Activated T-cell treated with anti-CD3 and anti-CD28 coated beads for 1 hour (primary cell): ENCODE measurements around the gene EIF5.

ENCODE experiments used
- DNase-seq: peaks from one replicate; pipeline ENCODE4 v3.0.0-alpha.2; 2020; ENCODE audit warnings: low read depth

The EIF5 gene

GRCh38 chr14:103333754-103334643 lies at the start of gene EIF5:
EIF5 (plus strand) TSS chr14:103334237; CDS start chr14:103335861, 1,624 bp downstream.
- peak; percentile 98 for DNase-seq

DNA sequence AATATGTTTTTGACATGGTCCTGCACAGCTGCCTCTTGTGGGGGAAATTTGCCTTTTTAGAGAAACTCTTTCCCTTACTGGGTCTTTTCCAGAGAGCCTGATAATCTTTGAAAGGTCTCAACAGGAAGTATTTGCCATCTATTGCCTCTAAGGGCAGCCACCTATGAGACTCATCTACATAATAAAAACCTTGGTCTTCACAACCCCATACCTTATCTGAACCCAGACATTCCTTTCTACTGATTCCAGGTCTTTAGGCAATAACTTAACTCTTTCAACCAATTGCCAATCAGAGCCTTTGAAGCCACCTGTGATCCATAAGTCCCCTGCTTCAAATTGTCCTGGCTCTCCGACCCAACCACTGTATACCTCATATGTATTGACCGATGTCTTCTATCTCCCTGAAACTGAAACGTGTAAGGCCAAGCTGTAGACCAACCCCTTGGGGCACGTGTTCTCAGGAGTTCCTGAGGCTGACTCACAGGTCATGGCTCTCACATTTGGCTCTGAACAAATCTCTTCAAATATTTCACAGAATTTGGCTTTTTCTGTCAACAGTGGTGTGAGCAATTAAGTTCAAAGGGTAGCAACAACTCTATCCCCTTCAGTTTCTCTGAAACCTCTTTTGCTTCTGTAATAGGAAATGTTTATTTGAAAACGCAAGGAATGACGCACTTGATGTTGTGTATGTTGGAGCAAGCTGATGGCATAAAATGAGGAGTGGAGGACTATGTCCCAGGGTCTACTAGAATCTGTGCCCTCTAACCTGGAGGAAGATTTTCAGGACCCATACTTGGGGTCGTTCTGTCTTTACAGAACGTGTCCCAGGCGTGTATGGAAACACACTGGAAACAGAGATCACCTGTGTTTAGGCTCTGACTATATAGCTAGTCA lies 49.2 kb upstream of the EIF5 start:
- no peak for DNase-seq

GRCh38 chr14:103286460-103286859 lies 47.6 kb upstream of the EIF5 start:
- no peak for DNase-seq

- no peak for DNase-seq
Observed at GRCh38 chr14:103286968-103287850, 46.8 kb upstream of the EIF5 start.

DNA sequence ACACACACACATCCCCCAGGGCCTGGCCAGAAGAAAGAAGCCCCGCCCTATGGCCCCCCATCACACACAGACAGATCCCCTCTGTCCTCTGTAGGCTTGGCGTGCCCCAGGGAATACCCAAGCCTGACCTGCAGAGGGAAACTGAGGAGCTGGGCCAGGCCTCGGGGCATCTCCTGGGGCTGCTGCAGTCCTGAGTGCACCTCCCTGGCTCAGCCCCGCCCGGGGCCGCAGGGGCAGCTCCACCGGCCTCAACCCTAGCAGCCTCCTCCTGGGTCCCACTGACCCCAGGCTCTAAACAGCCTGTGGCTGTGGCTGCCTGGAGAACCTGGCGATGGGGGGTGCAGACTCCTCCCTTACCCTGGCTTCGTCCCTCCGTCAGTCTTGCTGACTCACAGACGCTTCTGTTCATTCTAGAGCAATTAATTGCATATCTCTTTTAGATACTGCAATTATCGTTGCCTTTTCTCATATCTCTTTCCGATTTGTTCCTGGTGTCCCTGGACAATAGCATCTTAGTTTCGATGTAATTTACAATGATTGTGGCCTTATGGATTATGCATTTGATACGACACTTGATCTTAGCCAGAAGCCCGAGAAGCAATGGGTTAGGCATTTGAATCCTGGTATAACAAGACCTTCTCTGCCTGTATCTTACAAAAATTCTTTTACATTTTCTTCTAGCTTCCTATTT lies 45.8 kb upstream of the EIF5 start:
- DNase-seq, result no peak

DNA sequence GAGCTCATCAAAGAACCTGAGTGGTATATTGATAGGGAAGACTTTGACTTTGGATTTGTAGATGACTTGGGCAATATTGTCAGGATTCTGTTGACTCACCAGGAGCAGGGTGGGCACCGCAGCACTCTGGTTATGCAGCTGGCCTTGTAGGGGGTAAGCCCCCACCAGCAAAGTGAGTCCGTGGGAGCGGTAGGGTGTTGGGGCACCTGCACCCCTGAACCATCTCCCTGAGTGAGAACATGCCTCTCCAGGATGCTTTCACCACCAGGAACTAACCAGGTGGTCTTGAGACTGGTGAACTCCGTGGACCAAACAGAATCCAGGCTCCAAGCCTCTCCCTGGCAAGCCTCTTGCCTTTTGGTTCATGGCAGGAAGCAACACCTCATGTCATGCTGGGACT lies 44.0 kb upstream of the EIF5 start:
- DNase-seq, result no peak

DNA sequence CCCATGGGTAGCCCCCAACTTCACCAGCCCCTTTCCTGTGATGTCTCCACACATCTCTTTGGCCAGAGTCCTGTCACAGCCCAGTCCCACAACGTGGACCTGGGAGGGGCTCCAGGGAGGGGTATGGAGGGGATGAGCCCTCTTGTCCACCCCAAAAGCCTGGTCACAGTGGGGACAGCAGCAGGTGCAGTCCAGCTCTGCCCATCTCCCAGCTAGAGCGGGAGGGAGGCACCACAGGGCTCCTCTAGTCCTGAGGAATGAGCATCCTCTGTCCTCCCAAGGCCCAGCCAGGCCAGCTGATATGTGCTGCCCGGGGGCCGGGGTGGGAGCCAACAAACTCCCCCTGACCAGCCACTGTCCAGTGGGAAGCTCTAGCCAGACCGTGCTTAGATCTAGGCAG lies 43.5 kb upstream of the EIF5 start:
- DNase-seq, result no peak

GRCh38 chr14:103290961-103291360 lies 43.1 kb upstream of the EIF5 start:
- no peak for DNase-seq

GRCh38 chr14:103292426-103293374 lies 41.3 kb upstream of the EIF5 start:
- peak; percentile 65 for DNase-seq

DNA sequence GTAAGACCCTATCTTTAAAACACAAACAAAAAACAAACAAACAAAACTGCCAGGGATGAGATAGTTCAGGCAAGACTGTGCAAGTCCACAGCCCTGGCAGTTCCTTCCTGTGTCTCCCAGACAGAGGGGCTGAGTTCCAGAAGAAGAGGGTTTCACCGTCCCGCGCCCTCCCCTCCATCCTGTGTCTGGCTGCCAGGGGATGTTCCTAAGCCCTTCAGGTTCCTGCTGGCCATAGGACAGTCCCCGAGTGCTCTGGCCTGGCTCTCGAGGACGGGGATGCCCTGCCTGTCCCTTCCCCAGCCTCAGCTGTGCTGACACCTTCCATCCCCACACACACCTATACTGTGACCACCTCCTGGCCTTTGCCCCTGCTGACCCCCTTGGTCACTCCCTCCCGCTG lies 40.6 kb upstream of the EIF5 start:
- no peak for DNase-seq

GRCh38 chr14:103294091-103294490 lies 39.9 kb upstream of the EIF5 start:
- no peak for DNase-seq

- no peak for DNase-seq
Observed at GRCh38 chr14:103296007-103296406, 38.0 kb upstream of the EIF5 start.

DNA sequence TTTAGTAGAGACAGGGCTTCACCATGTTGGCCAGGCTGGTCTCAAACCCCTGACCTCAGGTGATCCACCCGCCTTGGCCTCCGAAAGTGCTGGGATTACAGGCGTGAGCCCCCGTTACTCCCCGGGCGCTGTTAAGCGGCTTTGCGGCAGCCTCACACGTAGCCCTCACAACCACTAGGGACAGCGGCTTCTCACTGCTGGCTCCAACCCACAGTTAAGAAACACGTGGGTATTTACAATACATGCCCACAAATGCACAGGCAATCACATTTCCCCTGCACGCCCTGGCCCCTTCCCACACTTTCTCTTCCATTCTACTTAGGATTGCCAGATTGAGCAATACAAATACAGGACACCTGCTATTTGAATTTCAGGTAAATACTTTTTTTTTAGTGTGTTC lies 37.0 kb upstream of the EIF5 start:
- DNase-seq, result no peak

DNA sequence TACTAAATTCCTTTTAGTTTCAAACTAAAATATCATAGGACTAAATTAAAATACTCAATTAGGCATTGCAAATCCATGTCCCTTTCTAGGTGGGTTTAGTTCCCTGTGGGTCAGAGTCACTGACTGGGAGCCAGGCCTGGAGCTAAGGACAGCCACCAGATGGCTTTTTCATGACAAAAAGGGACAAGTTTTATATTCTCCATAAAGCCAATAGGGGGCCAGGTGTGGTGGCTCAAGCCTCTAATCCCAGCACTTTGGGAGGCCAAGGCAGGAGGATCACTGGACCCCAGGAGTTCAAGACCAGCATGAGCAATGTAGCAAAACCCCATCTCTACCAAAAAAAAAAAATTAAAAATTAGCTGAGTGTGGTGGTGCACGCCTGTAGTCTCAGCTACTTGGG lies 35.4 kb upstream of the EIF5 start:
- DNase-seq, result no peak

DNA sequence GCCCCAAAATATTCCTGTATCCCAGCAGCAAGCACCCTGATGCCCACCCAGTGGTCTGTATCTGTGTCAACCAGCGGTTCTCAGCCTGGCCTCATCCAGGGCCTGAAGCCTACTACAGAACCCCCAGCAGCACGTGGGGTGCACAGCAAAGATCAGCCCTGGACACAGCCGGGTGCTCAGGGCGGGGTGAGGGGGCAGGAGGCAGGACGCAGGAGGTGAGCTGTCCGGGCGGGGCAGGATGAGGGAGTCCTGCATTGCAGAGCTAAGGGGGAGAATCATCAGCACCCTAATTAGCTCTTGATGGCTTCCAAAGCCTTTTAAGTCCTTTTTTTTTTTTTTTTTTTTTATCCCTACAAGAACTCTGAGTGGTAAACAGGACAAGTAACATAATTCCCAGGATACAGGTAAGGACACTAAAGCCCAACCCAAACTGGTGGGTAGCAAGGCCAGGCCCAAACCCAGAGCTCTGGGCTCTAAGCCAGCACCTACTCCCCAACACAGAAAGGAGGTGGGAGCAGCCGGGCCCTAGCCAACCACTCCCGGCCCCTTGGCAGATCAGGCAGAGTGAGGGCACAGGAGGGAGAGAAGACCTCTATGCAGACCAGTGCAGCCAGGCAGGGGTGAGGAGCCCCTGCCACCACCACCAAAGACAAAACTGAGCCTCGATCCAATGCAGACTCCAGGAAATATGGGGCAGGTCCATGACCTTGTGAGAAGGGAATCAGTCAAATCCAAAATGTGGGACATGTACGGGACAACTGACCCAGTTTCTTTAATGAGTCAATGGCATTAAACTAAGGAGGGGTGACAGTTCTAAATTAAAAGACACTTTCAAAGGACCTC lies 32.3 kb upstream of the EIF5 start:
- no peak for DNase-seq

DNA sequence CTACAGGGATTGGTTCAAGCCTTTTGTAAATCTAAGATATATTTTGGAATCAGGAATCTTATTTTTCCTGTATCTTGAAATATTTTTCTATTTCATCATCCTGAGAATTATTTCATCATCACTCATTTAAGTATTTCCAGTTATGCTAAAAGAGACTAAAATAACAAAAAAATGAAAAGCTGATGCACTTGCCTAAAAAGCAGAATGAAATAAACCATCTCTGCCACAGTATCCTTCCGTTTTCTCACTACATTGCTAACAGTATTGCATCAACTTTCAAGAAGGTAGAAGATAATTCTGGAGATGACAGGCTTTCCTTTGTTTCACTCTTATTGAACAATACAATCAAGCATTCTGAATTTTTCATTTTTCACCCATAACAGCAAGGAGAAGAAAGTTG lies 31.1 kb upstream of the EIF5 start:
- no peak for DNase-seq

- no peak for DNase-seq
Observed at GRCh38 chr14:103304706-103305105, 29.3 kb upstream of the EIF5 start.

GRCh38 chr14:103308717-103309616 lies 25.1 kb upstream of the EIF5 start:
- no peak for DNase-seq
